HL-60/S4 treated with retinoic acid at 250 ng/mL for 4 days and 3 days (cell line): ENCODE data around the gene LDHB.

Experiments used
- in situ Hi-C: fragments of 300-500 bp; cut with MboI; formaldehyde crosslinking; loops from 2 replicates; pipeline ENCODE4 v1.7.0; 2022; ENCODE audit warnings: low sequenced_read_pairs

Gene LDHB

DNA sequence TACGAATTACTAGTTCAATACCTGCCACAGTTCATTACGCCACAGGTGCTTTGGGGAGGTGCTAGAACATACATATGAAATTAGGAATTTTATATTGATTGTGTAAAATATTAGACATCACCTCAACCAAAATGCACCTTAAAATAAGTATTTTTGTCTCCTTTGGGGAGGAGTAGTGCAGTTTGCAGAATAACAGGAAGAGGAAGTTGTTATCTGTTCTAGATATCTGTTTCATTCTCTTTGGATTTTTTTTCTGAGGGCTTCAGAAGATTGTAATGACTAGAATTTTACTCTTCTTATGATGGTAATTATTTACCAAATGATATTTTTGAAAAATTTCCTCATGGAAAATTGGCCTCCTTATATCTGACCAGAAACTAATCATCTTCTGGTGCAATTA lies 43.1 kb downstream of the LDHB start:
- in situ Hi-C loops, result no loop called here

DNA sequence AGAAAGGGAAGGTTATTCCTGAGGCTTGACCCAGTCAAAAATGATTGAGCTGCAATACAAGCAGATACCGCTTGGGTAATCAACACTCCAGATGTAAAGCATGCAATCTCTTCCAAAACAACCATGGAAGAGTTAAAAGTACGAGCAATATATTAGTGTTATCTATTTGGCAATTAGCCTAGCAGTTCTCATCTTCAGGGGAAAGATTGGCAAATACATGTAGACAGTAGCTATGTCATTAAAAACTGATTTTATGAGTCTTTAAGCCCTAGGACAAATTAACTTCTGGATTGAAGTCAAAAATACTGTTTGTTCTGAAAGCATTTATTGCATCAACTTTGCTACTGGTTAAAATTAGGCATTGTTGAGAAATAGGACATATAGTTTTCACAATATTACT lies 43.7 kb downstream of the LDHB start:
- in situ Hi-C loops, result no loop called here

DNA sequence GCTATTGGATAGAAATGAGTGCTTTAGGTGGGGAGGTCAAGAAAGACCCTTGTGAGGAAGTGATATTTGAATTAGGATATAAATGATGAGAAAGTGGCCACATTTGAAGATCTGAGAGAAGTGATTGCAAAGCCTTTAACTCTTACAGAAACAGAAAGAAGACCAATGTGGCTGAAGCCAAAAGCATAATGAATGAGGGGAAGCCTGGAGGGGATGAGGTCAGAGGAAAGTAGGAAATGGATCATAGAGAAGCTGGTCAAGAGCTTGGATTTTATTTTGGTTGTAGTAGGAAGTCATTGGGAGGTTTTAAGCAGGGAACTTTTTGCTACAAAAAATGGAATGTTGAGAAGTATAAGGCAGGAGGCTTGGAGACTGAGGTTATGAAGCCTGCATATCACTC lies 49.4 kb downstream of the LDHB start:
- in situ Hi-C loops, result no loop called here

GRCh38 chr12:21607701-21608100 lies 49.9 kb downstream of the LDHB start:
- in situ Hi-C loops, result no loop called here

DNA sequence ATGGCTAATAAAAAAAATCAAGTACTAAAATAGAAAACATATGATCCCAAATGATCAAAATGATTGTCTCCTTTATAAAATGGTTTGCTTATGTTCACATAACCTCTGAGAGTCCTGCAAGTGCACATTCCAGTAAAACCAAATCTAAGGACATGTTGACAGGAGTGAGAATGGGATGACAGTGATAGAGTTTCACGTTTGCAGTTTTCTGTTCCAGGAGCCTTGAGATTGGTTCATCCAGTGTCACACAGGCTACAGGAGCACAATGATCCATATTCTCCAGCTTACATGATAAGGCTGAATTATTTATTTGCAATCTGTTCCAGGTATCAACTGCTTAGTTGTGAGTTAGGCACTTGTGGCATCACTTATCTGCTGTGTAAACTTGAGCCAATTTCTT lies 51.5 kb downstream of the LDHB start:
- in situ Hi-C loops, result no loop called here

DNA sequence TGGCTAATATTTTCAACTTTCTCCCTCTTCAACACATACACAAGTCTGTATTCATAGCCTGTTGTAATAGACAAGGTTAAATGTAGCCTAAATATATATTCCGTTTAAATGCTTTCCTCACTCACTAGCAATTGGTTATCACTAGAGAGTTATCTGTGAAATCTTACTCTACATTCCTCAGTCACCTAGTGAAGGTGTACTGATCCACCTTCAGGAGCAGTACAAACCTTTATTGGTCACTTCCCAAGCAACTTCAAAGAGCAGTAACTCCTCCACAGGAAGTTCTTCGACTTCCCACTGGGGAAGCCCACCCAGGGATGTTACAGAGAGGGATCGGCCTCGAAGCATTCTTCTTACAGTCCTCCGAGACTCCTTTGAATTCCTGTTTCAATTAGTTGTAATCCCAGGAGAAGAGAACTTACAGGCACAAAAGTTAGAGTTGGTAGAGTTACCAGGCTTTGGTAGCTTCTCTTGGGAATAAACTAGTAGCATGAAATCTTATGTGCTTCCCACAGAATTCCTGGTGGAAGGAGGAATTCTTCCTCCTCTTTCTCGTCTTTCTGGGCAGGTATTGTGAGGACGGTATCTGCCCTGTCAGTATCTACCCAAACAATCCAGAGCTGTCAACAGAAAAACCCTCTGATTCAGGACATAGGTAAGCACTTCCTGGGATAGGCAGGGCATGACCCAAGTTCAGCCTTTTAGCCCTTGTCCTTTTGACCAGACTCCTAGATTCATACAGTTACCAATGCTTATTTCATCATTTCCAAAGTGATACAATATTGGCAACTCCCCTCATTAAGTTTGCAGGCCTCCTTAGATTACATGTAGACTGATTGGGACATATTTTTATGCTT lies 53.2 kb downstream of the LDHB start, which contains the start of gene GYS2:
Gene GYS2, minus strand, starts transcription at position 603 of the 857 bp plus-strand sequence. Its CDS starts 255 bp downstream, at position 348.
- in situ Hi-C loops, result no loop called here

GRCh38 chr12:21602774-21603173 lies 54.9 kb downstream of the LDHB start:
- in situ Hi-C loops, result no loop called here

- in situ Hi-C loops, result no loop called here
These were observed 57.4 kb downstream of the LDHB start for GRCh38 chr12:21600196-21600595.

DNA sequence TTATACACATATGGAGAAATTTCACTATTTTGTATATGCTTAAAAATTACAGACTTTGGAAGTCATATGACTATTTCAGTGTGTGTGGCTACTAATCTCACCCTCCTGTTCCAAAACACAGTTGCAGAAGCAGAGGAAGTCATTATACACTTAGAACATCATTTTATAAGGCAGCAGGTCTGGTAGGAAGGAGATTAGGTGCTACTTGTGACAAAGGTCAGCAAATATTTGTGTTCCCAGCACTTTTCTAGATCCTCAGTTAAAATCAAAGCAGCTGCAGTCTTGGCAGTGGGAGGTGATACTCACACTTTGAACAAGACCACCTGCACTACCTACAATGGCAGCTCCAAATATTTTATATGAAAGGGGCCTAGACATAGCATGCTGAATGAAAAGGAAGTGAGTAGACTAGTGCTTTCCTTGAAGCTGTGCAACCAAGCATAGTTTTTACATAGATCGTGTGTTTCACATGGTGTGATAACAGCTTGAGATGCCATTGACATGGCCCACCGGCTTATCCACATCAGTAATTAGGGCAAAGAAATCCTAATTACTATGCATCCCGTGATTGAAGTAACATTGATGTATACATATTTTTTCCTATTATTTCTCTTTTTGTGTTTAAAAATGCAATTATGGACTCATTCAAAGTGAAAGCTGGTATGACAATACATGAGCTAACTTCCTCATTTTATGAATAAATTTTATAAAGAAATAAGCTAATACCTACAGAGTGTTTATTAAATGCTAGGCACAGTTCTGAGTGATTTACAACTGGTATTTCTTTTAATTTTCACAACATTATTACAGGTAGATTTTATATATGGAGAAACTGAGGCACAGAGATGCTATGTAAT lies 58.3 kb downstream of the LDHB start:
- in situ Hi-C loops, result loop anchor here (25.0 kb wide), 1 partner anchor 88 kb away; no protein-coding TSS in a partner anchor

- in situ Hi-C loops, result loop anchor here (25.0 kb wide), 1 partner anchor 89 kb away; no protein-coding TSS in a partner anchor
These were observed 59.0 kb downstream of the LDHB start for GRCh38 chr12:21598651-21599050.

- in situ Hi-C loops, result loop anchor here (25.0 kb wide), 1 partner anchor 92 kb away; no protein-coding TSS in a partner anchor
These were observed 62.3 kb downstream of the LDHB start for GRCh38 chr12:21595356-21595755.

GRCh38 chr12:21585485-21585884 lies 72.2 kb downstream of the LDHB start:
- in situ Hi-C loops, result loop anchor here (25.0 kb wide), 1 partner anchor 102 kb away; no protein-coding TSS in a partner anchor
